ENCODE data around the gene THSD4.

GRCh38 chr15:71688509-71689094, 573.3 kb downstream of the THSD4 start:
- no peak for TF ChIP-seq CTCF (IDR thresholded peaks at IDR 0.05)
- TF ChIP-seq POLR2A (IDR thresholded peaks at IDR 0.05): no peak

Data from thyroid gland (tissue), 4 donors.